Measurements from ENCODE around the gene TROAP.

The TROAP gene

DNA sequence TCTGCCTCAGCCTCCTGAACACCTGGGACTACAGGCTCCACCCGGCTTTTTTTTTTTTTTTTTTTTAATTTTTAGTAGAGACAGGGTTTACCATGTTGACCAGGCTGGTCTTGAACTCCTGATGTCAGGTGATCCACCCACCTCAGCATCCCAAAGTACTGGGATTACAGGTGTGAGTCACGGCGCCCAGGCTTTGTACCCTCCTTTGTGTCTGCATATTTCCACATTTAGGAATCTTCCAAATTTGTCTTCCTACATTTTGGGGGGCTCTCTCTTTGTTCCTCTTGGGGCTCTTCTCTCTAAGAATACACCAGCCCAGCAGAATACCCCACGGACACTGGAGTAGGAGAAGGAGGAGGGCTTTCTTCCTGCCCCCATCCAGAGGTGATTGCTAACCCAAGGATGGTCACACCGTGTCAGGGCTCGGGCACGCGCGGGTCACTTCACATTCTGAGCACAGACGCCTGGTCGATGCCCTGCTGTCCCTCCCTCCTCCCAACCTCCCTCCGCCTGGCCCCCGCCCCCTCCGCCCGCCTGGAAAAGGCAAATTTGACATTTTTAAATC lies 21.5 kb downstream of the TROAP start:
- no peak for DNase-seq

- DNase-seq: peak; percentile 66
Observed at GRCh38 chr12:49345051-49345824, 22.2 kb downstream of the TROAP start.

DNA sequence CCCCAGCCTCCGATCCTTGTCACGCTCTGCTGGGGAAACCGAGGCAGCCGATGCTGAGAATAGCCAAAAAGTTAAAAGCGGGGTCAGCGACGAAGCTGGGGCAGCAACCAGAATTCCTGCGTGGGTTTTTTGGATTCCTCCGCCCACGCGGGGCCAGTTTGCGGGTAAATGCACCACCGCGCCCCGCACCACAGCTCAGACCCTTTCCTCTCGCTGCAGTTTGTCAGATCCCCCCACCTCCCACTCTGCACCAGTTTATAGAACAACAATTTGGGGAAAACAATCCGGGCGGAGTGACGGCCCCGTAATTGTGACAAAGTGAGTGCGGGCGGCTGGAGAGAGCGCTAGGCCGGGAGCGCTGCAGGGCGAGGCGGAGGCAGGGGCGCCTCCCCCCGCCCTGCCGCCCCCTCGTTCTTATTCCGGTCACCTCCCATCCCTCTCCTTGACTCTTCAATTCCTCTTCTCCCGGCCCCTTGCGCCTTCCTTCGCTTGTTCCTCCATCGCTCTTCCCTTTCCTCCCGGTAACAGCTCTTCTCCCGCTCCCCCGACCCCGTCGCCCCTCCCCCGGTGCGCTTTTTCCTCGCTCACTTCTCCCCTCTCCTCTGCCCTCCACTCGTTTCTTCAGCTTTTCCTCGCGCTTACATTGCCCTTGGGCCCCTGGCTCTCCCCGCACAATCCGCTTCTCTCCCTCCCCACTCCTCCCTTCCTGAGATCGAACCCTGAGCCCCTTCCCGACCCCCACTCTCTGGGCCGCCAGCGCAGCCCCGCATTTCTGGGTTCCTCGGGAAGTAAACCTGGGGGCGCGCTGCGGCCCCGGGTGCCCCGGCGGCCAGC lies 23.0 kb downstream of the TROAP start:
- DNase-seq: no peak

DNA sequence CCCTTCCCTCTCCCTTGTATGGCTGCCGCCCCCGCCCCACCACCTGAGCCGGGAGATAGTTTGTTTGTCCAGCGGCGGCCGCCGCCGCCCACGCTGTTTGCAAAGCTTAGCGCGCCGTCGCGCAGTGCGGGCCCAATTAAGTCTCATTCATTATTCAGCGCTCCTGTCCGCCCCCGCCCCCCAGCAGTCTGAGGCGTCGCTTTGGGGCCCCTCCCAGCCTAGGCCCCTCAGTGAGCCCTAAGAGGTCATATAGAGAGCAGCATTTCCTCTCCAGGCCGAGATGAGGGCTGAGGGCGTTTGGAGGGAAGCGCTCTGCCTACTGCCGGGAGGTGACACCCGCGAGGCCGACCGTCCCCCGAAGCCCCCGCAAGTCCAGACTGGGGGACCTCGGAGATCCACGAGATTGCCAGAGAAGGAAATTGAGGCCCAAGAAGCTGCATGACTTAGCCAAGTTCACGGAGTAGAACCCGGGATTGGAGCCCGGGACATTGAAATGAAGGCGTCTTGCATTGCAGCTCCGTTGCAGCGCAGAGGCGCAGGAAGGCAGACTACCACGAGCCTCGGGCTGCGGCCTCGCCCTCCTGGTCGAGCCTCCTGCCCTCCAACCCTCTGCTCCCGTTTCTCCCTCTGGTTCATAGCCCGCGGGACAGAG lies 23.7 kb downstream of the TROAP start, which contains the start of gene DNAJC22:
Gene DNAJC22 (plus strand): TSS at position 230 of the 652 bp plus-strand sequence. CDS start 1,985 bp downstream, outside the sequence.
- DNase-seq: peak; percentile 40

DNA sequence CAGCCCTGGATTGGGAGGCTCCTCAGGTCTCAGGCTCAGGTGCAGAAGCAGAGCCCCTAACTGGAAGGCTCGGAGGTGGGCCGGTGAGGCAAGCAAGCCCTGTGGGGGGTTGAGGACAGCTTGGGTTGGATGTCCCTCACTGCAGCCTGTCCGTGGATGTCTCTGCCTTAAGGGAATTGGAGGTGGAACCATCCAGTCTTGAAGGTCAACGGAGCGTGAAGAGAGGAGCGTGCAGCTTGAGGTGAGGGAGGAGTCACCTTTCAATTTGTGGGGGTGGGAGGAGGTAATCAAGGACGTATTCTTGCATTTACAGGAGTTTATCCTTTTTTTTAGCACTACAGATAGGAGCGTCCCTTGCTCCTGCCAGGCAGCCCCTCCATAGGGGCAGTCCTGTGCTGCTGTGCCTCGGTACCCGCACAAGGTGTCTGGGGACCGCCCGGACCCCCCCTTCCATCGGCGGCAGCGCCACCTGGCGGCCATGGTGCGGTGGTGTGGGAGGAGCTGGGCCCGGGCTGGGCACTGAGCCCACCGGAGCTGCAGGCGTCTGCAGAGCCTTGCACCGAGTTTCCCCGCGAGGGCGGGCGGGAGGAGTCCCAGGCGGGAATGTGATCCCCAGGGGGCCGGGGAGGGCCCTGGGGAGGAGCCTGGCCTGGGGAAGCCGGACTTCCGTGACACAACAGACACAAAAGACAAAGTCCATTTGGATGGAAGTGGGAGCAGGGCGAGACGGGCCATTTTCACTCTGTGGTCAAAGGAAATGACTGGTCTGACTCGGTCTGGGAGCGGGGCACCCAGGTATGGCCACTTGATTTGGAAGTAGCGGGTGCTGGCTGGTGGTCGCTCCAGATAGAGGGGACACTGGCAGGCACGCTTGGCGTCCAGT lies 24.5 kb downstream of the TROAP start:
- peak; percentile 84 for DNase-seq

DNA sequence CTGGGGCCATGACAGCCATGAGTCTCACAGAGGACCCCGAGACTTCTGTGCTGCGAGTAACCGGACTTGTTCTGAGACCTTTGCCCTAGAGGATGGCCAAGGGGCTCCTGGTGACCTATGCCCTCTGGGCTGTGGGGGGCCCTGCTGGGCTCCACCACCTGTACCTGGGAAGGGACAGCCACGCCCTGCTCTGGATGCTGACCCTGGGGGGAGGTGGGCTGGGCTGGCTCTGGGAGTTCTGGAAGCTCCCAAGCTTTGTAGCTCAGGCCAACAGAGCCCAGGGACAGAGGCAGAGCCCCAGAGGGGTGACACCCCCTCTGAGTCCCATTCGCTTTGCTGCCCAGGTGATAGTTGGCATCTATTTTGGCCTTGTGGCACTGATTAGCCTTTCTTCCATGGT lies 25.7 kb downstream of the TROAP start:
- no peak for DNase-seq

DNA sequence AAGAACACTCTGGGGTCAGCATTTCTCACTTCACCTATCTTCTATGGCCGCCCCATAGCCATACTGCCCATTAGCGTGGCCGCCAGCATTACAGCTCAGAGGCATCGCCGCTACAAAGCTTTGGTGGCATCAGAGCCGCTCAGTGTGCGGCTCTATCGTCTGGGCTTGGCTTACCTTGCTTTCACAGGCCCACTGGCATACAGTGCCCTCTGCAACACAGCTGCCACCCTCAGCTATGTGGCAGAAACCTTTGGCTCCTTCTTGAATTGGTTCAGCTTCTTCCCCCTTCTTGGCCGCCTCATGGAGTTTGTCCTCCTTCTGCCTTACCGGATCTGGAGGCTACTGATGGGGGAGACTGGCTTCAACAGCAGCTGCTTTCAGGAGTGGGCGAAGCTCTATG lies 26.2 kb downstream of the TROAP start:
- DNase-seq: no peak

DNA sequence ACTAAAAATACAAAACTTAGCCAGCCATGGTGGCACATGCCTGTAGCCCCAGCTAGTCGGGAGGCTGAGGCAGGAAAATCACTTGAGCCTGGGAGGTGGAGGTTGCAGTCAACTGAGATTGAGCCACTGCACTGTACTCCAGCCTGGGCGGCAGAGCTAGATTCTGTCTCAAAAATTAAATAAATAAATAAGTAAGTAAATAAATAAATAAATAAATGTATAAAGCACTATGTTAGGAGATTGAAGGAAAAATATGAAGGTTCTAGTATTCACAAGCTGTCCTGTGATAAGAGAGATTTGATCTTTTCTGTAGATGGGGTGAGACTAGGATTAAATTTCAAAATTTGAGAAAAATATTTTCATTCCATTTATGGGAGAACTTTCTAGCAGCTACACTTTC lies 29.3 kb downstream of the TROAP start:
- DNase-seq: no peak

- no peak for DNase-seq
Observed at GRCh38 chr12:49355913-49356312, 32.9 kb downstream of the TROAP start.

GRCh38 chr12:49357103-49357678 lies 34.1 kb downstream of the TROAP start:
- DNase-seq: no peak

DNA sequence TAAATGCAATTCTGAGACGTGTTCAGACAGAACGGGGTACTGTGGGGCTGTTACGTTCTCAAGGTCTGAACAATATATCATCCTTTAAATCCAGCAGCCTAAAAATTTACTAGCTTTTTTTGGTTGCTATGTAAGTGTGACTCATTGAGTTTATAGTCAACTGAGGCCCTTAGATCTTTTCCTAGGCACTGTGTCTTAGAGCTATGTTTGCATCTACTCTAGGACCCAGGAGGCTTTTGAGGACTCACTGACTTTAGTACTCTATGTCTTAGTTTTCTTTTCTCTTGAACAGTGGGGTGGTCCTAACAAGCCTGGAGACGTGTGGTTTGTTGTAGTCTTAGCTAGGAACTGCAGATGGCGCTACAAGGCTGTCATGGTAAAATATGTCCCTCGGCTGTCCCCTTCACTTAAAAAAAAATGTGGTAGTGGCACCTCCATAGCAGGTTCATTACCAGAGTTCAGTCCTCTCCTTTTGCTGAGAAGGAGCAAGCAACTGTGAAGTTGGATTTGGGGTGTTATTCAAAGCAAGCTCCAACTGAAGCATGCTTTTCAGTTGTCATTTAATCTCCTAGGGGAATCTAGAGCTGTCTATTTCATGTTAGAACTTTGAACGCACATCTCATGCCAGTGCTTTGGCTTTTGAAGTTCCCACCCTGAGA lies 35.6 kb downstream of the TROAP start:
- DNase-seq: peak; percentile 73

DNA sequence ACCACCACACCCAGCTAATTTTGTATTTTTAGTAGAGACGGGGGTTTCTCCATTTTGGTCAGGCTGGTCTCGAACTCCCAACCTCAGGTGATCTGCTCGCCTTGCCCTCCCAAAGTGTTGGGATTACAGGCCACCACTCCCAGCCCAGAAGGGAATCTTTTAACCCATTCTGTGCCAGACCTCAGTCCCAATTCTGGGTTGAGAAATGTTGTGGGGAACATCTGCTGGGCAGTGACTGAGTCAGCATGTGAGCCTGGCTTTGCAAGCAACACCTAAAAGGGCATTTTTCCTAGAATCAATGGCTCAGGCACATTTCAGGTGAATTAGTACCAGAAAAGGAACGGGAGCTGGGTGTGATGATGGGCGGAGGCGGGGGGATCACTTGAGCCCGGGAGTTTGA lies 36.6 kb downstream of the TROAP start:
- no peak for DNase-seq

DNA sequence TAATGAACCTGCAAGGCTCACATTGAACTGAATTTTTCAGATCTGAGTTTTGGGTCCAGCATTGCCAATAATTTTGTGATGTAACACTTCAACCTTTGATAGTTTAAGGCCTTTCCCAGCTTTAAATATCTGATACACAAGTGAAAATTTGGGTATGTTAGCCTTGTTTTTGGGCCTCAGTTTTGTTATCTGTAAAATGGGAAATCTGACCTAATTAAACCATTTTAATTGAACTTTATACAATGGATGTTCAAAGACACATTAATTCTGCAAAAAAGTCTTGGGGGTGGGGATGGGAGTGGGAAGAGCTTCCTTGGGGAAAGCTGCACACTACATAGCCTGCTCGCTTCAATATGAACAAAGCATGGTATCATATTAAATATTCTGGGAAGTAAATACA lies 39.0 kb downstream of the TROAP start:
- no peak for DNase-seq

DNA sequence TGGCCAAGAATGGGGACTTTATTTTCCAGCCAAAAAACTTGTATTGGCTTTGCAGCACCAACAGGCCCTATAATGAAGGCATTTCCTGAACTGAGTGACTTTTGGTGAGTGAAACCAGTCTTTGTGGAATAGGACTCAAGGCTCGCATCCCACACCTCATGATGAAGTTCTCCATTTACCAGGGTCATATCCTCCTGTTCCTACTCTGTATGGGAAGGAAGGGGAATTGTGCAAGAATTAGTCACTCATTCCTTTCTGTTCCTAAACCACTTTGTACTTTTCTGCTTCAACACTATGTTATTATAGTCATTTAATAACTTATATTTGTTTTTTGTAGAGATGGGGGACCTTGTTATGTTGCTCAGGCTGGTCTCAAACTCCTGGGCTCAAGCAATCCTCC lies 41.9 kb downstream of the TROAP start:
- no peak for DNase-seq

GRCh38 chr12:49365542-49365941 lies 42.5 kb downstream of the TROAP start:
- DNase-seq: no peak

- no peak for DNase-seq
Observed at GRCh38 chr12:49366096-49366651, 43.1 kb downstream of the TROAP start.

- peak; percentile 94 for DNase-seq
Observed at GRCh38 chr12:49366652-49367380, 43.8 kb downstream of the TROAP start.

- DNase-seq: peak; percentile 98
Observed at GRCh38 chr12:49367381-49368239, 44.6 kb downstream of the TROAP start, which contains the start of gene SPATS2. Gene SPATS2 (plus strand): TSS chr12:49367462. CDS start chr12:49461013, 93,551 bp downstream.

GRCh38 chr12:49368240-49368600 lies 45.2 kb downstream of the TROAP start:
- DNase-seq: no peak

Measured in femur (tissue), 1 donor.